IMR-90 (cell line): ENCODE data around the gene FHAD1. TPM values are rescaled to one million over a fixed set of nuclear protein-coding genes. Genes with fewer than 3 reads are reported as not detected.

Experiments
- ATAC-seq: fragments of 200-7000 bp; cut with Tn5 transposase; 2 replicates; pipeline ENCODE4 v1.9.1; 2020; ENCODE audit warnings: low read depth, mild to moderate bottlenecking, moderate library complexity
- BruUV-seq: library from RNA; stranded (reverse); fragments of 400-500 nt; replicated peaks from 2 replicates; lab custom pipeline; 2021; lab: Mats Ljungman, UMichigan
- CTCF ChIA-PET: fragments of 300-600 bp; formaldehyde crosslinking; extraction: SDS; loops from one replicate; lab custom pipeline; 2021; ENCODE audit warnings: antibody characterized with exemption; lab: Yijun Ruan, JAX
- POLR2A ChIA-PET: fragments of 300-600 bp; sonication (Branson Sonifier 250); formaldehyde crosslinking; loops from one replicate; lab custom pipeline; 2022; ENCODE audit warnings: antibody characterized with exemption; ENCODE audit not compliant: unreplicated experiment; lab: Charles Lee
- DNase-seq: peaks from one replicate; pipeline ENCODE4 v3.0.0; 2013
- H2AFZ ChIP-seq: replicated peaks from 2 replicates; pipeline ENCODE3; 2013; ENCODE audit warnings: low read length, mild to moderate bottlenecking; ENCODE audit not compliant: poor library complexity
- H2AK5ac ChIP-seq: 2 replicates; pipeline ENCODE4 v1.6.1; 2013; ENCODE audit warnings: low read depth, low read length, inconsistent platforms
- H2AK9ac ChIP-seq: replicated peaks from 2 replicates; pipeline ENCODE3; 2013; ENCODE audit warnings: mild to moderate bottlenecking, low read depth, low read length, moderate library complexity; ENCODE audit not compliant: poor library complexity
- H2BK120ac ChIP-seq: 2 replicates; pipeline ENCODE4 v1.6.1; 2013; ENCODE audit warnings: low read depth, low read length, inconsistent platforms
- H2BK15ac ChIP-seq: 3 replicates; pipeline ENCODE4 v1.6.1; 2013; ENCODE audit warnings: low read depth, low read length, inconsistent platforms
- H2BK20ac ChIP-seq: 2 replicates; pipeline ENCODE4 v1.6.1; 2013; ENCODE audit warnings: low read depth, mild to moderate bottlenecking, inconsistent platforms, low read length, moderate library complexity
- H2BK5ac ChIP-seq: 2 replicates; pipeline ENCODE4 v1.6.1; 2013; ENCODE audit warnings: mild to moderate bottlenecking, low read depth, low read length, inconsistent platforms; ENCODE audit not compliant: poor library complexity, severe bottlenecking
- H3K14ac ChIP-seq: replicated peaks from 2 replicates; pipeline ENCODE4 v1.6.1; 2013; ENCODE audit warnings: low read depth, low read length, inconsistent platforms
- H3K18ac ChIP-seq: 2 replicates; pipeline ENCODE4 v1.6.1; 2013; ENCODE audit warnings: low read depth, low read length, control low read depth
- H3K23ac ChIP-seq: 2 replicates; pipeline ENCODE4 v1.6.1; 2013; ENCODE audit warnings: low read depth, low read length, inconsistent platforms
- H3K27ac ChIP-seq: 2 replicates; pipeline ENCODE4 v1.5.1; 2013; ENCODE audit warnings: mild to moderate bottlenecking, control low read depth, low read length; ENCODE audit not compliant: insufficient read depth
- H3K27me3 ChIP-seq: 2 replicates; pipeline ENCODE4 v1.6.1; 2013; ENCODE audit warnings: low read length; ENCODE audit not compliant: control insufficient read depth, insufficient read depth
- H3K36me3 ChIP-seq: 2 replicates; pipeline ENCODE4 v1.6.1; 2013; ENCODE audit warnings: low read length, mixed read lengths; ENCODE audit not compliant: control insufficient read depth, insufficient read depth
- H3K4ac ChIP-seq: 2 replicates; pipeline ENCODE4 v1.6.1; 2013; ENCODE audit warnings: low read depth, low read length, inconsistent platforms
- H3K4me1 ChIP-seq: 2 replicates; pipeline ENCODE4 v1.6.1; 2013; ENCODE audit warnings: low read length, mixed read lengths; ENCODE audit not compliant: control insufficient read depth, insufficient read depth
- H3K4me2 ChIP-seq: 2 replicates; pipeline ENCODE4 v1.6.1; 2013; ENCODE audit warnings: low read depth, mild to moderate bottlenecking, control low read depth, low read length, moderate library complexity
- H3K4me3 ChIP-seq: 2 replicates; pipeline ENCODE4 v1.5.1; 2013; ENCODE audit warnings: low read depth, mild to moderate bottlenecking, control low read depth, low read length, moderate library complexity; ENCODE audit not compliant: insufficient read depth
- H3K56ac ChIP-seq: 2 replicates; pipeline ENCODE4 v1.6.1; 2013; ENCODE audit warnings: low read length, inconsistent platforms; ENCODE audit not compliant: insufficient read depth; ENCODE audit errors: extremely low read depth
- H3K79me1 ChIP-seq, 2 experiments: 2 replicates each; pipeline ENCODE4 v1.6.1; 2013; ENCODE audit warnings: low read length in 2 of 2, inconsistent platforms in 1 of 2, low read depth in 1 of 2
- H3K9ac ChIP-seq: 2 replicates; pipeline ENCODE4 v1.6.1; 2013; ENCODE audit warnings: low read depth, low read length, control low read depth
- H3K9me1 ChIP-seq: 2 replicates; pipeline ENCODE4 v1.6.1; 2013; ENCODE audit warnings: low read length, inconsistent platforms; ENCODE audit not compliant: insufficient read depth
- H3K9me3 ChIP-seq: 2 replicates; pipeline ENCODE4 v1.6.1; 2013; ENCODE audit warnings: low read length; ENCODE audit not compliant: control insufficient read depth, insufficient read depth
- H4K20me1 ChIP-seq: 2 replicates; pipeline ENCODE4 v1.6.1; 2013; ENCODE audit warnings: low read length, inconsistent platforms; ENCODE audit not compliant: insufficient read depth
- H4K5ac ChIP-seq: 2 replicates; pipeline ENCODE4 v1.6.1; 2013; ENCODE audit warnings: mild to moderate bottlenecking, low read depth, low read length, control low read depth
- H4K8ac ChIP-seq, 2 experiments: 2 replicates each; pipeline ENCODE4 v1.6.1; 2013; ENCODE audit warnings: low read depth in 2 of 2, low read length in 2 of 2, control low read depth in 1 of 2, inconsistent platforms in 1 of 2
- H4K91ac ChIP-seq: 2 replicates; pipeline ENCODE4 v1.6.1; 2013; ENCODE audit warnings: low read depth, low read length, inconsistent platforms; ENCODE audit not compliant: insufficient read depth
- ELK1 ChIP-seq: fragments of 150-350 bp; IDR thresholded peaks from 2 replicates; pipeline ENCODE4 v1.6.1; 2016; ENCODE audit warnings: low read depth, mild to moderate bottlenecking, low read length, moderate library complexity, borderline replicate concordance
- FOS ChIP-seq: fragments of 150-350 bp; IDR thresholded peaks from 2 replicates; pipeline ENCODE4 v1.6.1; 2016; ENCODE audit warnings: low read depth, low read length
- MAFK ChIP-seq: IDR thresholded peaks from 2 replicates; pipeline ENCODE4 v1.6.1; 2012; ENCODE audit warnings: low read depth, low read length, improper control_type of control experiment
- MAZ ChIP-seq: IDR thresholded peaks from 2 replicates; pipeline ENCODE4 v1.6.1; 2012; ENCODE audit warnings: low read depth, mild to moderate bottlenecking, low read length, improper control_type of control experiment, moderate library complexity, borderline replicate concordance
- MXI1 ChIP-seq: IDR thresholded peaks from 2 replicates; pipeline ENCODE4 v1.6.1; 2012; ENCODE audit warnings: low read depth, mild to moderate bottlenecking, low read length, moderate library complexity, borderline replicate concordance
- NFE2L2 ChIP-seq: fragments of 150-350 bp; IDR thresholded peaks from 2 replicates; pipeline ENCODE4 v1.6.1; 2016; ENCODE audit warnings: low read depth, mild to moderate bottlenecking, low read length
- POLR2A ChIP-seq: IDR thresholded peaks from 2 replicates; pipeline ENCODE4 v1.6.1; 2012; ENCODE audit warnings: mild to moderate bottlenecking, low read depth, low read length
- SMC3 ChIP-seq: fragments of 150-350 bp; IDR thresholded peaks from 2 replicates; pipeline ENCODE4 v1.6.1; 2016; ENCODE audit warnings: low read depth, mild to moderate bottlenecking, antibody characterized with exemption, low read length, moderate library complexity
- WGBS, 2 experiments: methylation state at CpG; one replicate each; pipeline versions ENCODE4 v1.1.5 to v1.1.7; 2013; ENCODE audit warnings: missing lambda C conversion rate in 2 of 2; ENCODE audit not compliant: insufficient read length in 1 of 2; ENCODE audit errors: extremely low coverage in 2 of 2; 5-methylcytosine and 5-hydroxymethylcytosine counted together
- dilution Hi-C: fragments of 300-500 bp; cut with HindIII; formaldehyde crosslinking; loops from one replicate; pipeline ENCODE4 v1.14.3; 2018; ENCODE audit warnings: low sequenced_read_pairs; ENCODE audit not compliant: unreplicated experiment
- in situ Hi-C: fragments of 300-500 bp; cut with MboI; formaldehyde crosslinking; loops from 3 replicates; pipeline ENCODE4 v1.14.3; 2019; ENCODE audit warnings: low sequenced_read_pairs, inconsistent platforms, mixed read lengths
- intact Hi-C: fragments of 100-400 bp; cut with micrococcal nuclease; formaldehyde crosslinking; loops from 2 replicates; pipeline ENCODE4 v1.10.0; 2022
- polyA plus RNA-seq, 3 experiments: library from polyadenylated mRNA; depleted of rRNA; stranded (reverse); fragments of >200 nt; gene quantifications; 2 replicates each; pipeline ENCODE4 v1.2.3, GENCODE V29; 2012; ENCODE audit warnings: low replicate concordance in 1 of 3
- total RNA-seq: library from RNA; depleted of rRNA; stranded (reverse); fragments of >200 nt; gene quantifications from 2 replicates; pipeline ENCODE4 v1.2.3, GENCODE V29; 2012
- TF ChIP-seq, protein P1 (sequence below): fragments of 150-350 bp; IDR thresholded peaks from 2 replicates; pipeline ENCODE4 v1.6.1; 2017; ENCODE audit warnings: mild to moderate bottlenecking, antibody characterized with exemption, low read length, low read depth

FHAD1 gene
- total and polyA plus RNA-seq, 2 of the 4 experiments (the other 2 are of a cell fraction), result not detected

GRCh38 chr1:15347182-15347581 is 100.2 kb downstream of the FHAD1 start:
- H3K18ac ChIP-seq, result no peak overlapping the region
- no peak overlapping the region for H3K4ac ChIP-seq
- peaks cover 2% of the 10 kb centered on the region for H3K9me1 ChIP-seq
- intact Hi-C loops, result no loop called here
- H2AFZ ChIP-seq, result no peak overlapping the region
- ATAC-seq, result no peak
- no peak overlapping the region for H3K23ac ChIP-seq
- no TSS peak for BruUV-seq
- no peak overlapping the region for H2BK5ac ChIP-seq
- no peak overlapping the region for H2BK20ac ChIP-seq
- H4K8ac ChIP-seq, result no peak overlapping the region
- H4K20me1 ChIP-seq, result no peaks in the 10 kb centered on the region
- no peak overlapping the region for H2BK120ac ChIP-seq
- no peak for DNase-seq
- H4K5ac ChIP-seq, result no peak overlapping the region
- in situ Hi-C loops, result no loop called here
- no peak for TF ChIP-seq NFE2L2
- TF ChIP-seq MXI1, result no peak
- TF ChIP-seq MAZ, result no peak
- no peak for TF ChIP-seq SMC3
- no peak for TF ChIP-seq ELK1
- TF ChIP-seq POLR2A, result no peak
- no peak for TF ChIP-seq MAFK
- TF ChIP-seq, protein P1, sequence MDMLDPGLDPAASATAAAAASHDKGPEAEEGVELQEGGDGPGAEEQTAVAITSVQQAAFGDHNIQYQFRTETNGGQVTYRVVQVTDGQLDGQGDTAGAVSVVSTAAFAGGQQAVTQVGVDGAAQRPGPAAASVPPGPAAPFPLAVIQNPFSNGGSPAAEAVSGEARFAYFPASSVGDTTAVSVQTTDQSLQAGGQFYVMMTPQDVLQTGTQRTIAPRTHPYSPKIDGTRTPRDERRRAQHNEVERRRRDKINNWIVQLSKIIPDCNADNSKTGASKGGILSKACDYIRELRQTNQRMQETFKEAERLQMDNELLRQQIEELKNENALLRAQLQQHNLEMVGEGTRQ, result no peak
- TF ChIP-seq FOS, result no peak
- WGBS, 2 experiments, result 95% methylated on average over 5 of the region's 7 CpGs; no CpG with 5 or more reads in 1 of the 2 experiments
- H3K27me3 ChIP-seq, result no peaks in the 10 kb centered on the region
- H3K79me1 ChIP-seq, result no peaks in the 10 kb centered on the region
- H3K36me3 ChIP-seq, result no peaks in the 10 kb centered on the region
- no peak overlapping the region for H4K91ac ChIP-seq
- no peak overlapping the region for H3K56ac ChIP-seq
- no peak overlapping the region for H3K4me2 ChIP-seq
- no peak overlapping the region for H3K9ac ChIP-seq
- CTCF ChIA-PET, result no interaction called here
- H3K4me3 ChIP-seq, result no peak overlapping the region
- dilution Hi-C loops, result no loop called here
- H3K9me3 ChIP-seq, result no peaks in the 10 kb centered on the region
- H2AK9ac ChIP-seq, result no peak overlapping the region
- H2AK5ac ChIP-seq, result no peak overlapping the region
- no peak overlapping the region for H3K27ac ChIP-seq
- H2BK15ac ChIP-seq, result no peak overlapping the region
- POLR2A ChIA-PET, result no interaction called here
- H3K14ac ChIP-seq, result no peak overlapping the region
- H3K4me1 ChIP-seq, result peaks cover 3% of the 10 kb centered on the region
